NCI-H2196 (cell line): ENCODE data around the gene PFN1.
A peak's percentile ranks its signal among the peaks of the same experiment; 100 is the strongest.
"Not testable (repeated sequence)": the region's sequence is repeated elsewhere in the genome, so short reads cannot be mapped to it uniquely, and the experiment has no call there.

Experiments used
- DNase-seq: peaks from one replicate; lab custom pipeline; 2025; ENCODE audit not compliant: unreplicated experiment; lab: John Stamatoyannopoulos, UW

The PFN1 gene

GRCh38 chr17:4926577-4927335, 21.6 kb downstream of the PFN1 start:
- DNase-seq = not testable (repeated sequence)

GRCh38 chr17:4921320-4921719, 27.0 kb downstream of the PFN1 start:
- DNase-seq = no peak

- DNase-seq = no peak
These were observed 27.8 kb downstream of the PFN1 start for GRCh38 chr17:4920351-4921048.

GRCh38 chr17:4919511-4920047, 28.8 kb downstream of the PFN1 start:
- DNase-seq = no peak

GRCh38 chr17:4914551-4914950, 33.8 kb downstream of the PFN1 start:
- not testable (repeated sequence) for DNase-seq

GRCh38 chr17:4913994-4914393, 34.3 kb downstream of the PFN1 start:
- no peak for DNase-seq

DNA sequence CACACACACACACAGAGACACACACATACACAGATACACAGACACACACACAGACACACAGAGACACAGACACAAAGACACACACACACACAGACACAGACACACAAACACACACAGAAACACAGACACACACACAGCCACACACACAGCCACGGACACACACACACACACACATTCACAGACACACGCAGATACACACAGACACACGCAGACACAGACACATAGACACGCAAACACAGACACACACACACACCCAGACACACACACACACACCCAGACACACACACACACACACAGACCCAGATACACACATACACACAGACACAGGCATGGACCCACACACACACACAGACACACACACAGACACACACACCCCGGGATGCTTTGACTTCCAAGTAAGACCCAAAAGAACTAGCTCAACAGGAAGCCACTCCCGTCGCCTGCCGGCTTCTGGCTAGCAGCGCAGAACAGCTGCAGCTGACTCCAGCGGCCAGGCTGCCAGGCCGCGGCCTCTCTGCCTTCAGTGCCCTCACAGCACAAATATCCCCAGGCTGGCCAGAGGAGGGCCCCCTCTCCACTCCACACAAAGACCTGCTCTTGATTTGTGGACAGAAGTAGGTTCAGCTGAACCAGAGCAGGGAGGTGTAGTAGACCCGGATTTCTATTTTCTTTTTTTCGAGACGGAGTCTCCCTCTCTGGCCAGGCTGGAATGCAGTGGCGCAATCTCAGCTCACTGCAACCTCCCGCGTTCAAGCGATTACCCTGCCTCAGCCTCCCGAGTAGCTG, 39.4 kb downstream of the PFN1 start:
- DNase-seq = peak; percentile 72

- DNase-seq = no peak
These were observed 40.0 kb downstream of the PFN1 start for GRCh38 chr17:4908301-4908700.

- DNase-seq = not testable (repeated sequence)
These were observed 41.7 kb downstream of the PFN1 start for GRCh38 chr17:4906642-4907041.

GRCh38 chr17:4903051-4903818, 45.1 kb downstream of the PFN1 start, which contains the start of gene CHRNE:
Gene CHRNE, minus strand, starts transcription at chr17:4903098. Its CDS starts 35 bp downstream, at chr17:4903063.
- peak; percentile 66 for DNase-seq

DNA sequence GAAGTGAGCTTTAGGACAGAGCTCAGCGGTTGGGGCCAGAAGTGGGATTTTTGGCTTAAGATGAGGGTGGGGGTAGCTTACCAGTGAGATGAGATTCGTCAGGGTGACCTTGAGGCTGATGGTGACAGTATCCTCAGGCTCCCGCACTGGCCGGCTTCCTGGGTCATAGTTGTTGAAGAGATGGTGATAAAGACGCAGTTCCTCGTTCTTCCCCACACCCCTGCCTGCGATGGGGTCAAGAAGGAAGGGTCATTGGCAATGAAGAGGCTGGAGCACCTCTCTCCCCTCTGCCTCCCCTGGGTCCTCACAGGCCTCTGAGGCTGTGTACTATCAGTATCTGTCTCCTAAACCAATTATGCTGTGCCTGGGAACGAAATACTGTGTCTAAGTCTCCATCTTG, 45.8 kb downstream of the PFN1 start:
- DNase-seq = no peak

- DNase-seq = no peak
These were observed 46.5 kb downstream of the PFN1 start for GRCh38 chr17:4901648-4902344.

DNA sequence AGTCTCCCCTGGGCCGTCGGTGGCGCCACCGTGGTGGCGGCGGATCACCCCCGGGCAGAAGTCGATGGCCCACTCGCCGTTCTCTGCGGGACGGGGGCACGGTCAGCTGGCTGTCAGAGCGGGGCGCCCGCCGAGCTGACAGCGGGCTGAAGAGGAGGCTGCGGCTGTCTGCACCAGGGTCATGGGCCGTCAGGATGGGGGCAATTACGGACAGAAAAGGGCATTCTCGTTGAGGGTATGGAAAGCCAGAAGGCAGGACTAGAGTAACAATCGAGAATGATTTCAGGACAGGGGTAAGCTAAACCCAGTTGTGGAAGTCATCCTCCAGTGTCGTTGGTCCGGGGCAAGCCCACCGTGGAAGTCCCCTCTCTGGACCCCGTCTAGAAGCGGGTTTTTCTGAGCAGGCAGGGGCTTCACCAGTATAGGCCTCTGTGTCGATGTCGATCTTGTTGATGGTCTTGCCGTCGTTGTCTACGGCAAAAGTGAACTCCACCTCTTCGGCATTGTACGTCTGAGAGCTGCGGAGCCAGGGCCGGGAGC, 47.2 kb downstream of the PFN1 start:
- no peak for DNase-seq

- no peak for DNase-seq
These were observed 47.9 kb downstream of the PFN1 start for GRCh38 chr17:4900231-4901107.

- peak; percentile 46 for DNase-seq
These were observed 48.7 kb downstream of the PFN1 start, which contains the start of gene C17orf107 for GRCh38 chr17:4899341-4900230. Gene C17orf107, plus strand, starts transcription at chr17:4899536. Its CDS starts 227 bp downstream, at chr17:4899763.

GRCh38 chr17:4898927-4899326, 49.4 kb downstream of the PFN1 start:
- DNase-seq = no peak

DNA sequence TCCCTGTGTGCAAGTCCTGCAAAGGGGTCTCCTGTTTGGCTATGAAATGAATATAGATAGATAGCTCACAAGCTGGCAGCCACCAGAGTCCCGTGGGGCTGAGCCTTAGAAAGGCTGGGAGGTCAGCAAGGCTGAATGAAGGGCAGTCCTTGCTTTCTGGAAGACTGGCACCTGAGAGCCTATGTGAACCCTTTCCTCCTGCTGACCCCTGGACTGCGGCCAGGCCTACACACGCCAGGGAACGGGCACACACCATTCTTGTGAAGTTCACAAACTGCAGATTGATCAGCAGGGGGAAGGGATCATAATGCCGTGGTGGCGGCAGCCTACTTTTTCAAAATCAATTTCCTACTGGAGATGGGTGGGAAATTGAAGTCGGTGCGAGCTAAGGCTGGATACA, 50.0 kb downstream of the PFN1 start:
- DNase-seq = no peak

GRCh38 chr17:4897785-4898184, 50.5 kb downstream of the PFN1 start:
- DNase-seq = no peak
